VCaP (cell line): ENCODE data around the gene AMZ1.

Experiments
- H3K27ac ChIP-seq: fragments of 450-650 bp; 2 replicates; pipeline ENCODE4 v1.5.1; 2017
- TF ChIP-seq, protein P1 (sequence below): fragments of 450-650 bp; conservative IDR thresholded peaks from 2 replicates; pipeline ENCODE4 v1.5.1; 2017; ENCODE audit warnings: mild to moderate bottlenecking, moderate library complexity

AMZ1 gene

DNA sequence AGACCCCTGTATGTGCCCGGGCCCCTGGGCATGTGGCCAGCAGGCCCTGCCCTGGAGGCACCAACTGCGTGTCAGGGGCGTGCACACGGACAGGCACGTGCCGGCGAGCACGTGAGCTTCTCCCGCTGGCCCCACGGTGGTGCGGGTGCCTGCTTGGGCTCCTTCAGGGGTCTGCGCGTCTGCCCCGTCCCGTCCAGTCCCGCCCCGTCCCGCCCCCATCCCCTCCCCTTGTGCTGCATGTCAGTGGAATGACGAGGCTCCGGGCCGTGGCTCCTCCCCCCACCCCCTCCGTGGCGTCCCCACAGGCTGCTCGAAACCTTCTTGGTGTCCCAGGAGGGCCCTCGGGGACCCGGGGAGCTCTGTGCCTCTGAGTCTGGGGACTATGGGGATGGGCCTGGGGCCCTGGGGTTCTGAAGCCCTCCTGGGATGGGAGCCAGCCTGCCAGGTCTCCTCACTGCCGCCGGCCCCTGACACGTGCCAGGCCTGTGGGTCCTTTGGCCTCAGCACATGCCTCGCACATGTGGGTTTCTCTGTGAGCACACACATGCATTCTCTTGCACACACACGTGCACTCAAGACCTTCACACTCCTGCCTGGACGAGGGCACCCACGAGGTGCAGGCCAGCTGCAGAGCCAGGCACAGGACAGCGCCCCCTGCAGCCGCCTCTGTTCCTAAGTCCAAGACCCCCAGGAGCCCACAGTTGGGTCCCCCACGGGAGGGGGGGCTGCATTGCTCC lies 27.5 kb upstream of the AMZ1 start:
- TF ChIP-seq, protein P1, sequence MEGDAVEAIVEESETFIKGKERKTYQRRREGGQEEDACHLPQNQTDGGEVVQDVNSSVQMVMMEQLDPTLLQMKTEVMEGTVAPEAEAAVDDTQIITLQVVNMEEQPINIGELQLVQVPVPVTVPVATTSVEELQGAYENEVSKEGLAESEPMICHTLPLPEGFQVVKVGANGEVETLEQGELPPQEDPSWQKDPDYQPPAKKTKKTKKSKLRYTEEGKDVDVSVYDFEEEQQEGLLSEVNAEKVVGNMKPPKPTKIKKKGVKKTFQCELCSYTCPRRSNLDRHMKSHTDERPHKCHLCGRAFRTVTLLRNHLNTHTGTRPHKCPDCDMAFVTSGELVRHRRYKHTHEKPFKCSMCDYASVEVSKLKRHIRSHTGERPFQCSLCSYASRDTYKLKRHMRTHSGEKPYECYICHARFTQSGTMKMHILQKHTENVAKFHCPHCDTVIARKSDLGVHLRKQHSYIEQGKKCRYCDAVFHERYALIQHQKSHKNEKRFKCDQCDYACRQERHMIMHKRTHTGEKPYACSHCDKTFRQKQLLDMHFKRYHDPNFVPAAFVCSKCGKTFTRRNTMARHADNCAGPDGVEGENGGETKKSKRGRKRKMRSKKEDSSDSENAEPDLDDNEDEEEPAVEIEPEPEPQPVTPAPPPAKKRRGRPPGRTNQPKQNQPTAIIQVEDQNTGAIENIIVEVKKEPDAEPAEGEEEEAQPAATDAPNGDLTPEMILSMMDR: no peak
- no peak overlapping the region for H3K27ac ChIP-seq

DNA sequence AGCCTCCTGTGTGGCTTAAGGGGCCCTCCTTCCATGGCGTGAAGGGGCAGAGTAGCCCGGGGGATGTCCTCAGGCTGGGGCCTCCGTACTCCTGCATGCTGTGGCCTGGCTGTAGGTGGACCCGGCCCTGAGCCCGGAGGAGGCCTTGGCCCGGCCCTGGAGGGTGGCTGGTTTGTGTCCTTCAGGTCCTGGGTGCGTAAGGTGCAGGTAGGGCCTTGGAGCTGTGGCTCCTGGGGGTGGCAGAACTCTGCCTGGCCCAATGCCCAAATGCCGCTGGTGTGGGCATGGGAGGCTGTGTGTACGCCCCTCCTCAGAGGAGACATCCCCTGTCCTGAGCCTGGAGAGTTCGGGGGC lies 26.9 kb upstream of the AMZ1 start:
- no peak overlapping the region for H3K27ac ChIP-seq
- TF ChIP-seq, protein P1: no peak

DNA sequence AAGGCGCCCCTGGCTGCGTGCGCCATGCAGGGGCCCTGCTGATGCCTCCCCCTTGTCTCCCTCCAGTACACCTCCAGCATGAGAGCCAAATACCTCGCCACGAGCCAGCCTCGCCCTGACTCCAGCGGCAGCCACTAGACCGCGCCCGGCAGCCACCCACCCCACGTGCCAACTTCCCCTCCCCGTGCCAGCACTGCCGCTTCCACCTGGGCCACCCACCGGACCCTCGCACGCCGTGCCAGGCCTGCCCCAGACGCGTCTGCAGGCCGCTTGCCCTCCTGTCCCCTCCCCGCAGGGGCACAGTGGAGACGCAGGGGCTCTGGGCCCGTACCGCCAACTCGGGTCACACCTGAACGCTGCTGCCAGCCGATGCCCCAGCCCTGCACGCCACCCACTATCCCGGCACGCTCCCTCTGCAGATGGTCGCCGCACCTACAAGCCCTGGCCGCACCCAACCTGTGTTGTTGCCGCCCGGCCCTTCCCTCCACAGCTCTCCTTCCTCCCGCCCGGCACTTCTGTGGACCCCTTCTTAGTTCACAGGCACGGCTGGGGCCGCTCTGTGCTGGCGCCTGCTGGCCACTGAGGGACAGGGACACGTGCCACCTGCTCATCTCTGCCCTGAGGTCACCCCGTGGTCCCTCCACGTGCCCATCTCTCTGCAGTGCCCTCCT lies 26.3 kb upstream of the AMZ1 start:
- no peak overlapping the region for H3K27ac ChIP-seq
- TF ChIP-seq, protein P1: no peak

DNA sequence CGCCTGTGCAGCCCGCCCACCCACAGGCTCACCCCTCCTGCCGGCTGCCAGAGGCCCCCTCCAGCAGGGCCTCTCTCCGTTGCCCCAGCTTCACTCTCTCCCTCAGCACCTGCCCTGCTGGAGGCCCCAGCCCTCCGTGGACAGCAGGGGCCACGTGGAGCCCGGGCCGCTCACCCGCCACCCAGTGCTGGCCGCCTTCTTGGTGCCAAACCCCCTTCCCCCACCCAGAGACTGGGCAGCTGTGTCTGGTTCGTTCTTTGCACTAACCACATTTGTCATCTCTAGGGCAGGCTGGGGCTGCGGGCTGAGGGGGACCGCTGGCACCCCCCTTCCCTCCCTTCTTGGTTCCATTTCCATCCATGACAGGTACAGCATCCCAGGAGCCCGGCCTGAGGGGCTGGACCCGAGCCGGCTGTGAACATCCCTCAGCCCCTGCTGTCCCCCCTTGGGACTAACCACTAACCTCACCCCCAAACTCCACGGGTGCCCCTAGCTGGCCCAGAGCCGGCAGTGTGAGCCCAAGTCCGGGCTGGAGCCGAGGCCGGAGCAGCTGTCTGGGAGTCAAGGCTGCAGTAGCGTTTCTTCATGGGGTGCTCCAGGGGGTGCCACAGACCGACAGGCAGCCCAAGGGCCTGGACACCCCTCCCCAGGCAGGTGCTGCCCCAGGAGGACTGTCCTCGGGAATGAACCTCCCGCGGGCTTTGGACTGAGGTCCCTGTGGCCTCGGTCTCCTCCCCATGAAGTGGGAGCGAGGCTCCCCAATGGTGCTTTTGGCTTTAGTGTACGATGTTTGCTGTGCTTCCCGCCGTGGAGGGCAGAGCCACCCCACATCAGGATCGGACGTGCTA lies 25.5 kb upstream of the AMZ1 start:
- TF ChIP-seq, protein P1: no peak
- H3K27ac ChIP-seq: no peak overlapping the region

DNA sequence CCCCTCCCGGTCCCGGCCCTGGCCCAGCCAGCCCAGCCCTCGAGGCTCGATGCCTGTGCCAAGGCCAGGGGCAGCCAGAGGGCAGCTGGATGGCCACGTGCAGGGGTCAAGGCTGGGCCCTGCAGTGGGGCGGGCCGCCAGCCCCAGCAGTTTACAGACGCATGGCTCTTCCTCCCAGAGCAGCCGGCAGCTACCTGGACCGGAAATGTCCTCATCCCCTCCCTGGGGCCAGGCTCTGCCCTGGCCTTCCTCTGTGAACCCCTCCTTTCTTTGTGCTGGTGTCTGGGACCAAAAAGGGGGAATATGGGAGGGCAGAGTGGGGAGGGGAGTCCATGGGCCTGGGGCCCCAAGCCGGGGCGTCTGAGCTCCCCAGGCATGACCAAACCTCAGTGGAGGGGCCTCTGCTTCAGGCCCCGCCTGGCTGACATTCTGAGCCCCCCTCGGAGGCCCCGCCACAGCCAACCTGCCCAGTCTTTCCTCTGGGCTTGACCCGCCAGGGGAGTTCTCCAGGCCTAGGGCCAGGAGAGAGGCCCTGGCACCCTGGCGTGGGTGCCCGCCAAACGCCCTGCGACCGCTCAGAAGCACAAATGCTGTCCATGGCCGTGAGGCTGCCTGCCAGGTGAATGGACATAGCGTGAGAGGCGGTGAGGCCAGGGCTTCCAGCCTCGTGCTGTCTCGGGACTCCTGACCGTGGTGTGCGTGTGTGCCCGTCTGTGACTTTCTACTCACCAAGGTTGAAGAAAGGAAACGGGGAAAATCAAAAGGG lies 24.7 kb upstream of the AMZ1 start:
- TF ChIP-seq, protein P1: no peak
- no peak overlapping the region for H3K27ac ChIP-seq

DNA sequence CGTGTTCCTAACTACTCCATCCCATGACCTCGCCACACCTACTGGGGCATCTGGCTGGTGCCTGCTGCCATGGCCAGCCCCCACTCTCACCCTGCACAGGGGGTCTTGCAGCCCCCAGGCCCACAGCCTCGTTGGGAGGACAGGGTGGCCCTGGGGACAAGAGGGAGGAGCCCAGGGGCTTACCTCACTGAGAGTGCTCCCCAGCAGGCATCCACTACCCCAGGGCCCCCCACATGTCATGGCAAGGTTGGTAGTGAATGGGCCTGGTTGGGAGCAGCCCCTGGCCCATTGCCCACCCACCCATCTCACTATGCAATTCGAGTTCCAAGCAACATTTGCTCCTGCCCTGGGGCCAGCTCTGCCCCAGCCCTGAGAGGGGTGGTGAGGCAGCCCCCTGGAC lies 24.0 kb upstream of the AMZ1 start:
- TF ChIP-seq, protein P1: no peak
- H3K27ac ChIP-seq: no peak overlapping the region
